ENCODE results near the gene ROCK2. TPM values are rescaled to one million over a fixed set of nuclear protein-coding genes. Genes with fewer than 3 reads are reported as not detected.

ROCK2 gene
- 10 to 100 TPM; 51.0 to 75.9 (median 67.6) TPM for total RNA-seq

DNA sequence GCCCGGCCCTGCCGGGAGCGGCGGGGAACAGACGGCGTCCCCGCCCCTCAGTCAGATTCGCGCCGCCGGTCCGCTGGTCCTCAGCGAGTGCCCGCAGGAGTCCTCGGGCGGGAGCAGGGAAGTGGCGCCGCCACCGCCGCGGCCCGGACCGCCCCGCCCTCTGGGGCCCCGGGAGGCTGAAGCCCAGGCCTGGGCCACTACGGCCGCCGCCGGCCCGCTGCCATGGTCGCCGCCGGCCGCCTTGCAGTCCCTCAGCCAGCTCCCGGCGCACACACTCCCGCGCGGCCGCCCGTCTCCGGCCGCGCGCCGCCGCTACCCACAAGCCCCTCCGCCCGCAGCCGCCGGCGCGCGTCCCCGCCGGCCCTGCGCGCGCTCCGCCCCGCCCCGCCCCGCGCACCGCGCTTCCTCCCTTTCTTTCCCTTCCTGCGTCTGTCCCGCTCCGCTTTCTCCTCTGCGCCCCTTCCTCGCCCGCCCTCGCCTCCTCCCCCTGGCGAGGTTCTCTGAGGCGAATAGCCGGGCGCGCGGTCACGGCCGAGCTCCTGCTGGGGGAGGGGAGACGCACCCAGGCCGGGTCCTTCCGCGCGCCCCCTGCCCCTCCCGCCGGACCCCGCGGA lies at the start of gene ROCK2:
ROCK2 (minus strand) TSS at position 295 of the 614 bp plus-strand sequence. CDS start 500 bp downstream, outside the sequence.
- Histone ChIP-seq H3K27me3 (no peaks in the 10 kb centered on the region), H3K36me3 (no peaks in the 10 kb centered on the region), H3K27ac (peak within 1 kb of the TSS; percentile 91 to 96 (median 95)), H3K4me1 (peaks cover 0 to 27% (median 4%) of the 10 kb centered on the region in 4 donors), H3K4me3 (peak within 1 kb of the TSS; percentile 65 to 97 (median 94)), H3K9me3 (no peaks in the 10 kb centered on the region)
- peak; percentile 59 to 80 for TF ChIP-seq POLR2A (IDR thresholded peaks at IDR 0.05)
- TF ChIP-seq, protein P1, sequence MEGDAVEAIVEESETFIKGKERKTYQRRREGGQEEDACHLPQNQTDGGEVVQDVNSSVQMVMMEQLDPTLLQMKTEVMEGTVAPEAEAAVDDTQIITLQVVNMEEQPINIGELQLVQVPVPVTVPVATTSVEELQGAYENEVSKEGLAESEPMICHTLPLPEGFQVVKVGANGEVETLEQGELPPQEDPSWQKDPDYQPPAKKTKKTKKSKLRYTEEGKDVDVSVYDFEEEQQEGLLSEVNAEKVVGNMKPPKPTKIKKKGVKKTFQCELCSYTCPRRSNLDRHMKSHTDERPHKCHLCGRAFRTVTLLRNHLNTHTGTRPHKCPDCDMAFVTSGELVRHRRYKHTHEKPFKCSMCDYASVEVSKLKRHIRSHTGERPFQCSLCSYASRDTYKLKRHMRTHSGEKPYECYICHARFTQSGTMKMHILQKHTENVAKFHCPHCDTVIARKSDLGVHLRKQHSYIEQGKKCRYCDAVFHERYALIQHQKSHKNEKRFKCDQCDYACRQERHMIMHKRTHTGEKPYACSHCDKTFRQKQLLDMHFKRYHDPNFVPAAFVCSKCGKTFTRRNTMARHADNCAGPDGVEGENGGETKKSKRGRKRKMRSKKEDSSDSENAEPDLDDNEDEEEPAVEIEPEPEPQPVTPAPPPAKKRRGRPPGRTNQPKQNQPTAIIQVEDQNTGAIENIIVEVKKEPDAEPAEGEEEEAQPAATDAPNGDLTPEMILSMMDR (IDR thresholded peaks at IDR 0.05) = no peak
- DNase-seq = peak; percentile 69 to 92 (median 92)

DNA sequence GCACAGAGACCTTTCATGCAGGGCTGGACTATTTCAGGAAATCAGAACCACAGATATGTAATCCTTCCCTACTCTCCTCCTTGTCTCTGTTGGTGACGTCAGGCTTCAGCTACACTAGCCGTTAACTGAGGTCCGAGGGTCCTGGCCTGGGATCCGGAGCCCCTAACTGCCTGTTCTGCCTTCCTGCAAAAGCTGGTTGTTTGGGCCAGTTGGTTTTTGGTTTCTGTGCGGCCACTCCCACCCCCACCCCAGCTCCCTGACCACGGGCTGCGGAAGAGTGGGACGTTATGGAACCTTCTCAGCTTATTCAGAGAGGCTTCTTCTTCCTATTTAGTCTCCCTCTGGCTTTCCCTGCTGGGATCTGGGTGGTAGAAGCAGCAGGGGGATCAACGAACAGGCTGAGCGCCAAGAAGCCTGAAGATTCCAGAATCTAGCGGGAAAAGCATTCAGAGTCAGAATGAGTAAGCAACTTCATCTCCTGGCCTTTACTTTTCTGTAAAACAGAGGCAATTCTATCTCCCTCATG lies 49.3 kb upstream of the ROCK2 start:
- DNase-seq = no peak
- Histone ChIP-seq H3K4me3 (no peak overlapping the region), H3K4me1 (peaks cover 0 to 13% (median under 1%) of the 10 kb centered on the region in 4 donors), H3K27ac (peak overlapping the region in 3 of 4 donors; percentile 3 to 65 (median 35)), H3K36me3 (no peaks in the 10 kb centered on the region), H3K9me3 (no peaks in the 10 kb centered on the region), H3K27me3 (no peaks in the 10 kb centered on the region)
- TF ChIP-seq POLR2A (IDR thresholded peaks at IDR 0.05) = no peak
- TF ChIP-seq, protein P1 (IDR thresholded peaks at IDR 0.05) = no peak

DNA sequence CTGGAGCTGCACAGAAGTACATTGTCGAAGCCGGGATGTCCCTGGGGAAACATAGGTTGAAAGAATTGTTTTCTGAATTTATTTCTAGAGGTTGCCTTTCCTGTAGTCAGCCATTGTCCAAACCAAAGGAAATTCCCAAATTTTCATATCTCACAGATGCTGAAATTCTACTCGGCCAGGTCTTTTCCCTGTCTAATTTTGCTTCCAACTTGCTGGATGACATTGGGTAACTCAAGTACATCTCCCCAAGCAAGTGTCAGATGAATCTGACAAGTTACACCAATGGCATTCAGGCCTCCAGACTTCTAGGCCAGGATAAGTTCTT lies 47.5 kb upstream of the ROCK2 start:
- peak overlapping the region in 1 of 4 donors; percentile 6 for H3K27ac ChIP-seq
- no peak overlapping the region for H3K4me3 ChIP-seq
- H3K36me3 ChIP-seq = no peaks in the 10 kb centered on the region
- no peak for TF ChIP-seq POLR2A (IDR thresholded peaks at IDR 0.05)
- TF ChIP-seq, protein P1 (IDR thresholded peaks at IDR 0.05) = no peak
- no peaks in the 10 kb centered on the region for H3K27me3 ChIP-seq
- no peak for DNase-seq
- no peaks in the 10 kb centered on the region for H3K9me3 ChIP-seq
- H3K4me1 ChIP-seq = peaks cover 0 to 32% (median 3%) of the 10 kb centered on the region in 4 donors

DNA sequence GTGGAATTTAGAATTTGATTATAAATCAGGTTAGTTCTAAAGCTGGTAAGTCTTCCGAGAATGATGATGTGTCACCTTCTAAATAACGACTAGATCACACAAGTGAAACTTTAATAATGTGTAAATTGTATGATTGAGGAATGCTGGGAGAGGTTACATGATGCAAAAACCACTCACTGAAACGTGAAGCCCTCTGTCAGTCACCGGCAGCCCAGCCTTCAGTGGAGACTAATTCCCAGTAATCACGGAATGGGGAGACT lies 45.9 kb upstream of the ROCK2 start:
- Histone ChIP-seq H3K4me1 (peaks cover 0 to 44% (median 3%) of the 10 kb centered on the region in 4 donors), H3K36me3 (no peaks in the 10 kb centered on the region), H3K27ac (peak overlapping the region in 1 of 4 donors; percentile 57), H3K9me3 (no peaks in the 10 kb centered on the region), H3K4me3 (no peak overlapping the region), H3K27me3 (no peaks in the 10 kb centered on the region)
- no peak for DNase-seq
- no peak for TF ChIP-seq POLR2A (IDR thresholded peaks at IDR 0.05)
- TF ChIP-seq, protein P1 (IDR thresholded peaks at IDR 0.05) = no peak

DNA sequence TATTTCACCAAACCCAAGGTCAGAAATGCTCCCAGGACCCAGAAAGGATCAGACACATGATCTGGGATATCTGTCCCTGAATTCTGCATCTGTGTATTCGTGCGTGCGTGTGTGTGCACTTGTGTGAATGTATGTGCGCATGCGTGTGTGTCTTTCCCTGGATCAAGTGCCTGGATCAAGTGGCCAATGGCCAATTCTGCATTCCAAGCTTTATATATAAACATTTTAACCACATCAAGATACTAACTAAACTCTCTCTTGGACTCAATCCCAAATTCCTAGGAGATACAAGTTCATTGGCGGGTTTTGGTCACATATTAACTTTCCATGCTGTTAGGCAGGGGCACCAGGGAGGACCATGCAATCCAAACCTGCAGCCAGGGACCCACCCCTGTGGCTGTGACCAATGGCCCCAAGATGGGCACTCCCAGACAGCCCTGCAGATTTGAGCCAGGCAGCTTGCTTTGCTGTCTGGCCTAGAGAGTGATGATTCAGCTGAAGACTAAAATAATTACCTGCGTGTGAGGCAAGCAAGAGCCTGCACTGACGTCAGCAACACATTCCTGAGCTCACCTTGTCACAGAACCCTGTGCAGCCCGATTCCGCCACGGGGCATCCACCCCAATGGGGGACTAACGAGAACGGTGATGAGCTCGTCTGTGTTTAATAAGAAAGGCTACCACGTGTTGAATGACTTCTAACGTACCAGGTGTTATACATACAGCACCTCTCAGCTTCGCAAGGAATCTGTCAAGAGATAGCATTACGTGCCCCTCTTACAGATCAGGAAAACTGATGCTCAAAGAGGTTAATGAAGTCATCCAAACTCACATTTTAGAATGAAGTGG lies 45.3 kb upstream of the ROCK2 start:
- TF ChIP-seq, protein P1 (IDR thresholded peaks at IDR 0.05) = no peak
- no peak for TF ChIP-seq POLR2A (IDR thresholded peaks at IDR 0.05)
- peak in 1 of 3 donors; percentile 65 for DNase-seq
- Histone ChIP-seq H3K27ac (peak overlapping the region in 3 of 4 donors; percentile 28 to 74 (median 57)), H3K27me3 (no peaks in the 10 kb centered on the region), H3K4me1 (peaks cover 0 to 47% (median 3%) of the 10 kb centered on the region in 4 donors), H3K36me3 (no peaks in the 10 kb centered on the region), H3K4me3 (no peak overlapping the region), H3K9me3 (no peaks in the 10 kb centered on the region)

Measured in Peyer's patch (tissue), 4 donors.